Fibroblast of pulmonary artery (primary cell): Measurements from ENCODE around the gene ZC2HC1B.

Source experiments
- DNase-seq: peaks from one replicate; pipeline ENCODE4 v3.0.0-alpha.2; 2010; ENCODE audit warnings: low read depth
- H3K4me3 ChIP-seq: replicated peaks from 2 replicates; pipeline ENCODE4 v1.5.1; 2011; ENCODE audit warnings: low read depth, mild to moderate bottlenecking, control low read depth, low read length, moderate library complexity
- TF ChIP-seq, protein P1 (sequence below): IDR thresholded peaks from 2 replicates; pipeline ENCODE4 v1.5.1; 2011; ENCODE audit warnings: mild to moderate bottlenecking, control low read depth, low read length, inconsistent platforms; ENCODE audit errors: missing control alignments

ZC2HC1B gene

GRCh38 chr6:143955971-143956370 is 91.7 kb downstream of the ZC2HC1B start:
- no peak for DNase-seq
- TF ChIP-seq, protein P1, sequence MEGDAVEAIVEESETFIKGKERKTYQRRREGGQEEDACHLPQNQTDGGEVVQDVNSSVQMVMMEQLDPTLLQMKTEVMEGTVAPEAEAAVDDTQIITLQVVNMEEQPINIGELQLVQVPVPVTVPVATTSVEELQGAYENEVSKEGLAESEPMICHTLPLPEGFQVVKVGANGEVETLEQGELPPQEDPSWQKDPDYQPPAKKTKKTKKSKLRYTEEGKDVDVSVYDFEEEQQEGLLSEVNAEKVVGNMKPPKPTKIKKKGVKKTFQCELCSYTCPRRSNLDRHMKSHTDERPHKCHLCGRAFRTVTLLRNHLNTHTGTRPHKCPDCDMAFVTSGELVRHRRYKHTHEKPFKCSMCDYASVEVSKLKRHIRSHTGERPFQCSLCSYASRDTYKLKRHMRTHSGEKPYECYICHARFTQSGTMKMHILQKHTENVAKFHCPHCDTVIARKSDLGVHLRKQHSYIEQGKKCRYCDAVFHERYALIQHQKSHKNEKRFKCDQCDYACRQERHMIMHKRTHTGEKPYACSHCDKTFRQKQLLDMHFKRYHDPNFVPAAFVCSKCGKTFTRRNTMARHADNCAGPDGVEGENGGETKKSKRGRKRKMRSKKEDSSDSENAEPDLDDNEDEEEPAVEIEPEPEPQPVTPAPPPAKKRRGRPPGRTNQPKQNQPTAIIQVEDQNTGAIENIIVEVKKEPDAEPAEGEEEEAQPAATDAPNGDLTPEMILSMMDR = no peak
- H3K4me3 ChIP-seq = no peak overlapping the region

GRCh38 chr6:143957679-143958274 is 93.5 kb downstream of the ZC2HC1B start:
- DNase-seq = no peak
- TF ChIP-seq, protein P1 = no peak
- no peak overlapping the region for H3K4me3 ChIP-seq

DNA sequence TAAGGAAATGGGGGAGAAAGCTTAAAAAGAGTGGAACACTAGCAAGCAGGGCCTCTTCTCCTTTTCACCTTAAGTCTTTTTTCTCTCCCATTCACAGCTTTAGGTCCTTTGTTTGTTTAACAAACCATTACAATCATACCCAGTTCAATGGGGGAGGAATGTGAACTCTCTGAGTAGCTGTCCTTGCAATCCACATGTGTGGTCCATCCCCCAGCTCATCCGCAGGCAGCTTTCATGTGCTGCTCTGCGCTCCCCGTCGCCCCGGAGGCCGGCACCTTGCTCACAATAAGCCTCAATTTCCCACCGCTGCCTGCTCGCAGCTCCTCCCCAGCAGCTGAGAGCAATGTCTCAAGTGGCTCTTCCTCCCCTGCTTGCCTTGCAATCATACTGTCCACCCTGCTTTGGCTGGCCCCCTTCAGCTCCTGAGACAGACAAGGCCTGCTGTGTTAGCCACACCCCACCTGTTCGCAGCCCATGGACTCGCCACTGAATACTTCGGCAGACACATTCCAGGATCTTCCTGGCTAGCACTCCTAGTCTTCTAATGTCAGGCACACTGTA is 94.6 kb downstream of the ZC2HC1B start:
- DNase-seq = no peak
- TF ChIP-seq, protein P1 = no peak
- no peak overlapping the region for H3K4me3 ChIP-seq

- TF ChIP-seq, protein P1 = no peak
- no peak for DNase-seq
- no peak overlapping the region for H3K4me3 ChIP-seq
Measured at GRCh38 chr6:143959927-143960326, 95.7 kb downstream of the ZC2HC1B start.

- no peak overlapping the region for H3K4me3 ChIP-seq
- DNase-seq = no peak
- TF ChIP-seq, protein P1 = no peak
Measured at GRCh38 chr6:143961066-143961465, 96.8 kb downstream of the ZC2HC1B start.

DNA sequence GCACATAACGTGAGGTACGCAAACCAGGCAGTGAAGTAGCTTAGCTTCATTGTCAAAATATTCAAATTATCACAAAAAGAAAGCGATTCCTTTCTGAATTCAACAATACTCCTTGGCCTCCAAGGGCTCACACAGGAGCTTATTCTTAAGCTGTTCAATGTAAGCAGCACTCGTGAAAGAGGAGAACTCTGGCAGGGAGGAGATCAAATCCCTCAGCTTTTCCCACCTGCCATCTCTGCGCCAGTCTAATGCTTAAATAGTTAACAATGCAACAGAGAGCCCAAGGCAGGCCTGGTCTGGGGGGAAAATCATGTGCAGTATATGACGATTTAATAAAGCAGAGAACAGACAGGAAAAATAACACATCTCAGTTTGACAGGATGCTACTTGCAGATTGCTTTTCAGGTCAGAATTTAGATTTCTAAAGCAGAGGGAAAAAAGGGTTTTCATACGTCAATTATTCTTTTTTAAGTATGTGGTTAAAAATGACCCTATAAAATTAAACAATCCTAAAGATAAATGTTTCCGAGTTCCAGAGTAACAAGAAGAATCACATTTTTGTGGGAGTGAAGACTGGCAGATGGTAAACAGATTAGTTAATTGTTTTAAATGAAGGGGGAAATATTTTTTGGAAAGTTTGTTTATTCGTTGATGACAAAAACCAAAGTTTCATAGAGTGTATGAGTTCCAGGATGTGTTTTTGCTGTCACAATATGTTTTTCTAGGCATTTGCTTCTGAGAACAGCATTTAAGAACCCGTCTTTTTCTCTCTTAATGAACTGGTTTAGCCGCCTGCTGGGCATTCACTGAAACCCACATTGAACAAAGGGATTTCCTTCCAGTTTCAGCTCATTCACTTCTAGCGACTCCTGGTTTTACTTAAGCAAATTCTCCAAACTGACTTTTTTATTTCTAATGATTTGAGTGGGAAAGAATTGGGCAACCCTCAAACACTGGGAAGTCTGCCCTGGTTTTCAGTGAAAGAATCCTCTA is 97.9 kb downstream of the ZC2HC1B start:
- peak; percentile 51 for DNase-seq
- no peak overlapping the region for H3K4me3 ChIP-seq
- TF ChIP-seq, protein P1 = peak; percentile 36
